Brain microvascular endothelial cell (primary cell): ENCODE results near the gene MBTPS1.

ENCODE experiments used
- DNase-seq: peaks from one replicate; pipeline ENCODE4 v3.0.0-alpha.2; 2020
- H3K27ac ChIP-seq: fragments of 250-450 bp; sonication (Bioruptor Pico); 2 replicates; pipeline ENCODE4 v1.5.1; 2020; ENCODE audit warnings: mild to moderate bottlenecking, moderate library complexity
- H3K27me3 ChIP-seq: fragments of 250-450 bp; sonication (Bioruptor Pico); replicated peaks from 2 replicates; pipeline ENCODE4 v1.5.1; 2020; ENCODE audit warnings: mild to moderate bottlenecking
- H3K36me3 ChIP-seq: fragments of 250-450 bp; sonication (Bioruptor Pico); replicated peaks from 2 replicates; pipeline ENCODE4 v1.5.1; 2020; ENCODE audit warnings: mild to moderate bottlenecking
- H3K4me3 ChIP-seq: 2 replicates; pipeline ENCODE4 v1.5.1; 2011; ENCODE audit warnings: low read depth, mild to moderate bottlenecking, control low read depth, low read length, moderate library complexity
- in situ Hi-C: cut with HindIII; loops from 2 replicates; pipeline ENCODE4 v1.10.0; 2017; ENCODE audit warnings: low sequenced_read_pairs, low pct_ligation_motif_present
- TF ChIP-seq, protein P1 (sequence below): IDR thresholded peaks from 2 replicates; pipeline ENCODE4 v1.5.1; 2011; ENCODE audit warnings: low read depth, mild to moderate bottlenecking, moderate library complexity, low read length, control low read depth, inconsistent platforms; ENCODE audit errors: missing control alignments

The MBTPS1 gene

DNA sequence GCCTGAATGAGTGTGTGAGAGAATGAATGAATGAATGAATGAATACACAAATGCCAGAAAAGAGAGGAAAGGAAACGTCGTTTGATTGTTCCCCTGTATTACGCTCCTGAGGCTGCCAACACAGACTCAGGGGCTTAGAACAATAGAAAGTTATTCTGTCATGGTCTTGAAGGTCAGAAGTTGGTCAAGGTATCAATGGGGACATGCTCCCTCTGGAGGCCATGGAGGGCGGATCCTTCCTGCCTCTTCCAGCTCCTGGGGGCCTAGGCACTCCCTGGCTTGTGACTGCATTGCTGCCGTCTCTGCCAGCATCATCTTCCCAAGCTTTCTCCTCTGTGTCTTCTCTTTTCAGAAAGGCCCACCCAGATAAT lies 72.6 kb downstream of the MBTPS1 start:
- Histone ChIP-seq H3K27me3 (peaks cover 29% of the 10 kb centered on the region), H3K4me3 (no peak overlapping the region), H3K27ac (no peak overlapping the region), H3K36me3 (no peaks in the 10 kb centered on the region)
- DNase-seq, result no peak
- in situ Hi-C loops, result no loop called here
- TF ChIP-seq, protein P1, sequence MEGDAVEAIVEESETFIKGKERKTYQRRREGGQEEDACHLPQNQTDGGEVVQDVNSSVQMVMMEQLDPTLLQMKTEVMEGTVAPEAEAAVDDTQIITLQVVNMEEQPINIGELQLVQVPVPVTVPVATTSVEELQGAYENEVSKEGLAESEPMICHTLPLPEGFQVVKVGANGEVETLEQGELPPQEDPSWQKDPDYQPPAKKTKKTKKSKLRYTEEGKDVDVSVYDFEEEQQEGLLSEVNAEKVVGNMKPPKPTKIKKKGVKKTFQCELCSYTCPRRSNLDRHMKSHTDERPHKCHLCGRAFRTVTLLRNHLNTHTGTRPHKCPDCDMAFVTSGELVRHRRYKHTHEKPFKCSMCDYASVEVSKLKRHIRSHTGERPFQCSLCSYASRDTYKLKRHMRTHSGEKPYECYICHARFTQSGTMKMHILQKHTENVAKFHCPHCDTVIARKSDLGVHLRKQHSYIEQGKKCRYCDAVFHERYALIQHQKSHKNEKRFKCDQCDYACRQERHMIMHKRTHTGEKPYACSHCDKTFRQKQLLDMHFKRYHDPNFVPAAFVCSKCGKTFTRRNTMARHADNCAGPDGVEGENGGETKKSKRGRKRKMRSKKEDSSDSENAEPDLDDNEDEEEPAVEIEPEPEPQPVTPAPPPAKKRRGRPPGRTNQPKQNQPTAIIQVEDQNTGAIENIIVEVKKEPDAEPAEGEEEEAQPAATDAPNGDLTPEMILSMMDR, result peak; percentile 64

DNA sequence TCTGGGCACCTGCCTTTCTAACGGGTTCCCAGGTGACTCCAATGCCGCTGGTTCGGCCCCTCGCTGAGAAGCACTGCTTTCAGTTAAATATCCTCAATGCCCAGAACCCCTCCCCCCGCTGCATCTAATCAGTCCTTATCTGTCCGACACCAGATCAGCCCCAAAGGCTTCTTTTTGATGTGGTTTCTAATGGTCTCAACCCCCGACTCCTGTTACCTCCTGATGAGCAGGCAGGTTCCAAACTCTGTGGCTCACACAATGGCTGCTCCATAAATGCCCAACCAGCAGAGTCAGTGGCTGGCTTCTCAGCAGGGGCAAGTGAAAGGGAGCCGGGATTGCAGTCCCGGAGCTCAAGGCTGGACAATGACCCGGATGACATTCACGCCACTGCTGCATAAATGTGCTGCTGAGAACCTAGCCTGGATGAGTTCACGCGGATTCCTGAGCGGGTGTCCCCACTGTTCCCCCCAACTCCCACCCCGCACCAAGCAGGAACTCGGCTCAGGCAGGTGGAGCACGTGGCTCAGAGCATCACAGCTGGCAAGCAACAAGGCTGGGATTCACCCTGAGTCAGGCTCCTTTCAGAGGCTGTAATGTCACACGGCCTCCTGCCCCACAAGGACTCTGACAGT lies 73.1 kb downstream of the MBTPS1 start:
- Histone ChIP-seq H3K27ac (no peak overlapping the region), H3K4me3 (no peak overlapping the region), H3K27me3 (peaks cover 29% of the 10 kb centered on the region), H3K36me3 (no peaks in the 10 kb centered on the region)
- no peak for DNase-seq
- in situ Hi-C loops, result no loop called here
- TF ChIP-seq, protein P1, result no peak

DNA sequence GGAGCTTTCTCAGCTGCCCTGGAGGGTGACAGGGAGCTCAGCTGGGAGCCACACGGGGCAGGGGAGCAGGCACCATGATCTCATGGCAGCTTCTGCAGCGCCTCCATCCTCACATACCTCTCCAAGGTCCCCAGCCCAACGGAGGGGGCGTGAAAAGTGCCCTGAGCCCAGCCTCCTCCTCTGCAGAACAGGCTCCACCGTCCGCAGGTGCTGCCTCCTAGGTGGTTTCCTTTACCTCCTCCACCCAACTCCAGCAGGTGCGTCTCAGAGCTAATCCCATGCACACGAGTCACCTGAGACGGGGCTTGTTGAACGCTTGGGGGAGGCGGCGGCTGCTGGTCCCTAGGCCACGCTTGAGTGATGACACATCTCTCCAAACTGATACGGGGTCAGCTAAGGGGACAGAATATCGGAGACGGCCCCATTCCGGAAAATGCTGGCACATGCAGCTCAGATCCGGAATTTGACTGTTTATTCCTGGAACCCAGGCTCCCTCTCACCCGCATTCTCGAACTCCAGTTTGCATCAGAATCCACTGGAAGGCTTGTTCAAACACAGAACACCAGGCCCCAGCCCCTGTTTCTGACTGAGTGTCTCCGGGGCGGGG lies 73.8 kb downstream of the MBTPS1 start:
- in situ Hi-C loops, result no loop called here
- Histone ChIP-seq H3K27me3 (peaks cover 29% of the 10 kb centered on the region), H3K36me3 (no peaks in the 10 kb centered on the region), H3K27ac (no peak overlapping the region), H3K4me3 (no peak overlapping the region)
- TF ChIP-seq, protein P1, result no peak
- DNase-seq, result no peak

DNA sequence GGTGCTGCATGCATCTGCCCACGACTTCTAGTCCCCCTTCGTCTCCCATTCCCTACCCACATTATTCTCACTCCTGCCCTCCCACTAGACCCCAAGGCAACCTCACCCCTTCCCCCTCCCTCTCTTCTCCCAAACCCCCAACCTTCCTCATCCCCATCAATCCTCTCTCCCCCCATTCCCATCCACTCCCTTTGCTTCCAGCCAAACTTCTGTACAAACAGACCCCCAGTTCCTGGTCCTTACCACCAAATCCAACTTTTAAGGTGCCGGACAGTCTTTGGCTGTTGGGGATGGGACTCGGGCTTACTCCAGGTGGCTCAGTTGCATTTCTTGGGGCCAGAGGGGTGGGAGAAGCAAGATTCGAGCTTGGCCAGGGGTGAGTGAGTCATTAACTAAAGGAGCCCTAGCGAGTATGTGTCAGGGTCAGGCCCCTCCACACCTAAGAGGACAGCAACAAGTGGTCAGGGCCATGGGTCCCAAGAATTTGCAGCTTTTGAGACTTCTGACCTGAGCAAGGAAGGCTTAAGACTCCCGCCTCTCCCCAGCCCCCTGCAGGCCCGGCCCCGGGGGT lies 74.3 kb downstream of the MBTPS1 start, which contains the start of gene SLC38A8:
Gene SLC38A8, minus strand, starts transcription at position 488 of the 571 bp plus-strand sequence. CDS start 638 bp downstream, outside the sequence.
- TF ChIP-seq, protein P1, result no peak
- in situ Hi-C loops, result no loop called here
- Histone ChIP-seq H3K4me3 (no peak within 1 kb of the TSS), H3K36me3 (no peaks in the 10 kb centered on the region), H3K27ac (no peak within 1 kb of the TSS), H3K27me3 (peaks cover 29% of the 10 kb centered on the region)
- no peak for DNase-seq

DNA sequence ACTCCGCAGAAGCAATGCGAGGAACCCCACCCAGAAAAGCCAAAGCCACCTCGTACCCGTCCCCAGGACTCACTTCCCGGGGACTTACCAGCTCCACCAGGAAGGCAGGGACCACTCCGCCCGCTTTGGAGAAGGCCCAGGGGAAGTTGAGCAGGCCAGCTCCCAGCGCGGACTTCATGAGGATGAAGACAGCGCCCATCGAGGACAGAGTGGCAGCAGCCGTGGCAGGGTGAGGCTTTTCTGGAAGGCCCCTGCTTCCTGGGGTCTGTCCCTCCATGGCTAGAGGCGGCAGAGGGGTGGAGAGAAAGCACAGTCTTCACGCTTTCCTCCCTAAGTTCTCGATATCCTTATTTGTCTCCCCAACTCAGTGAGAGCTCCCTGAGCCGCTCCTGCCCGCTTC lies 74.9 kb downstream of the MBTPS1 start:
- Histone ChIP-seq H3K4me3 (no peak overlapping the region), H3K36me3 (no peaks in the 10 kb centered on the region), H3K27me3 (peaks cover 29% of the 10 kb centered on the region), H3K27ac (no peak overlapping the region)
- TF ChIP-seq, protein P1, result no peak
- DNase-seq, result no peak
- in situ Hi-C loops, result no loop called here
